Karpas-422 (cell line): Measurements from ENCODE around the gene APEX1. TPM values are rescaled to one million over a fixed set of nuclear protein-coding genes. Genes with fewer than 3 reads are reported as not detected.

Experiments used
- DNase-seq: peaks from one replicate; pipeline ENCODE4 v3.0.0-alpha.2; 2015
- H2AFZ ChIP-seq: fragments of 200-600 bp; sonication (generic); 2 replicates; pipeline ENCODE4 v1.6.1; 2014; ENCODE audit warnings: antibody characterized with exemption, low read length, mixed read lengths
- H3K27ac ChIP-seq: fragments of 200-600 bp; sonication (generic); 2 replicates; pipeline ENCODE4 v1.5.1; 2014; ENCODE audit warnings: mild to moderate bottlenecking, low read length, moderate library complexity
- H3K27me3 ChIP-seq: fragments of 200-600 bp; sonication (generic); 2 replicates; pipeline ENCODE4 v1.6.1; 2014; ENCODE audit warnings: low read length, mixed read lengths
- H3K36me3 ChIP-seq: fragments of 200-600 bp; sonication (generic); 2 replicates; pipeline ENCODE4 v1.6.1; 2014; ENCODE audit warnings: low read length, mixed read lengths; ENCODE audit not compliant: insufficient read depth
- H3K4me1 ChIP-seq: fragments of 200-600 bp; sonication (generic); 2 replicates; pipeline ENCODE4 v1.6.1; 2014; ENCODE audit warnings: mild to moderate bottlenecking, low read length, mixed read lengths
- H3K4me2 ChIP-seq: fragments of 200-600 bp; sonication (generic); 2 replicates; pipeline ENCODE4 v1.6.1; 2014; ENCODE audit warnings: low read length, low read depth, mild to moderate bottlenecking; ENCODE audit not compliant: poor library complexity, severe bottlenecking
- H3K4me3 ChIP-seq: fragments of 200-600 bp; sonication (generic); 2 replicates; pipeline ENCODE4 v1.5.1; 2014; ENCODE audit warnings: mild to moderate bottlenecking, antibody characterized with exemption, low read length, mixed read lengths
- H3K79me2 ChIP-seq: fragments of 200-600 bp; sonication (generic); 2 replicates; pipeline ENCODE4 v1.6.1; 2014; ENCODE audit warnings: mild to moderate bottlenecking, low read length, mixed read lengths
- H3K9ac ChIP-seq: fragments of 200-600 bp; sonication (generic); 2 replicates; pipeline ENCODE4 v1.6.0; 2014; ENCODE audit warnings: low read length
- H3K9me2 ChIP-seq: fragments of 200-600 bp; sonication (generic), shearing (Covaris generic); replicated peaks from 2 replicates; pipeline ENCODE4 v1.6.0; 2014; ENCODE audit warnings: mild to moderate bottlenecking, low read length, moderate library complexity; ENCODE audit not compliant: insufficient read depth
- H3K9me3 ChIP-seq: fragments of 300-700, 200-600 bp; sonication (generic); 2 replicates; pipeline ENCODE4 v1.6.1; 2014; ENCODE audit warnings: low read length, mixed read lengths
- H4K20me1 ChIP-seq: fragments of 200-600 bp; sonication (generic); 2 replicates; pipeline ENCODE4 v1.6.1; 2014; ENCODE audit warnings: mild to moderate bottlenecking, antibody characterized with exemption, low read length, low read depth; ENCODE audit not compliant: insufficient read depth
- total RNA-seq: library from RNA; depleted of rRNA; stranded (reverse); fragments of >200 nt; shearing (Covaris generic); gene quantifications from 2 replicates; pipeline ENCODE4 v1.2.3, GENCODE V29; 2014; ENCODE audit warnings: low replicate concordance

The APEX1 gene
- total RNA-seq, 1 experiment from 2014 or later = 97.8 TPM

DNA sequence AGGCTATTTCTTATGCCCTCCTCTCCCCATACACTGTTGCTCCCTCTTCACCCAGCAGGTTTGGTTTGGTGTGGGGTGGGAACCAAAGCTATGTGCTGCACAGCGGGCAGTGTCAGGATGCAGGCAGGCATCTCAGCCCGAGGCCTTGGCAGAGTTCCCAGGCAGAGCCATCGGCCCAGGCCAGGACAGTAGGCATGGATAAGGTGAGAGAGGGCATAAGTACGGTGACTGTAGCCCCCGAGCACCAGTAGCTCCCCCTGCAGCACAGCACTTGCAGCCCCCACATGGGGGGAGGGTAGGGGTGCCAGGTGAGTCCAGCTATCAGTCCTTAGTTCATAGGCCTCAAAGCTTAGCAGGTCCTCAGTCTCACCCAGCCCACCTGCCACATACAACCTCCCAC lies 26.2 kb upstream of the APEX1 start:
- H4K20me1 ChIP-seq = no peaks in the 10 kb centered on the region
- no peaks in the 10 kb centered on the region for H3K36me3 ChIP-seq
- H3K79me2 ChIP-seq = no peaks in the 10 kb centered on the region
- no peaks in the 10 kb centered on the region for H3K27me3 ChIP-seq
- no peak overlapping the region for H3K9ac ChIP-seq
- no peak overlapping the region for H3K27ac ChIP-seq
- H3K9me2 ChIP-seq = no peaks in the 10 kb centered on the region
- H3K4me1 ChIP-seq = peaks cover 13% of the 10 kb centered on the region
- DNase-seq = no peak
- no peak overlapping the region for H3K4me2 ChIP-seq
- no peak overlapping the region for H3K4me3 ChIP-seq
- H3K9me3 ChIP-seq = no peaks in the 10 kb centered on the region
- no peak overlapping the region for H2AFZ ChIP-seq

DNA sequence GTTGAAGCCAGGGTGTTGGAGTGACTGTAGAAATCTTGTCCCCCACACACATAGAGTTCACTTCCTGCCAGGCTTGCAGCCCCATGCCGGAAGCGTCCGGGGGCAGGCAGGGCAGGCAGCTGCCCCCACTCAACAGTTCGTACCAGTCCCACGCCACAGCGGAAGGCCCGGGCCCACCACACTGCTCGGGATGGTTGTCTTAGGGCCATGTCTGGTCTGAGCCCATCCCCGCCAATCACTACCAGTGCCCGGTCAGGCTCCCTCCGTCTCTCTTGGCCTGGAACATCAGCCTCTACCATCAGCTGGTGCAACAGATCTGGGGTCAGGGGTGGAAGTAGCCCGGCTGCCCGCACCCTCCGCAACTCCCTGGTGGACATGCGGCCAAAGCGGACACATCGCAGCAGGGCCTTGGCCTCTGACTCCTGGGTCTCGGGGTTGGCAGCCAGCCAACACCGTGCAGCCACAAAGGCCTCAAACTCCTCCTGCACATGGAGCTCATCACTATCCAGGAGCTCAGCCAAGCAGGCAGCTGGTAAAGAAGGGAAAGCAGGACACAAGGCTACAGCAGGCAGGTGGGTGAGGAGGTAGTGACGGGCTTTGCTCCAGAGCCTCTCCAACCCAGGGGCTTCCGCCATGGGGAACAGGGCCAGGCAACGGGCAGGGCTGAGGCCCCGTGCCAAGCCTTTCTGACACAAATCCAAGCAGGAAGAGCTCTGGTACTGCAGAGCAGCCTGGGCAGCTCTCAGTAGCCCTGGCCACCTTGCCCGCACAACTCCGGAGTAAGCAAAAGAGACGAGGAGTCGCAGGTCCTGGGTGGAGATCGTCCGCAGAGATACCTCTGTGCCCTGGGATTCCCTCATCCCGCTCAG lies 25.0 kb upstream of the APEX1 start:
- no peak overlapping the region for H3K27ac ChIP-seq
- H2AFZ ChIP-seq = no peak overlapping the region
- no peak for DNase-seq
- H3K36me3 ChIP-seq = no peaks in the 10 kb centered on the region
- no peaks in the 10 kb centered on the region for H3K27me3 ChIP-seq
- peaks cover 13% of the 10 kb centered on the region for H3K4me1 ChIP-seq
- no peak overlapping the region for H3K9ac ChIP-seq
- no peaks in the 10 kb centered on the region for H4K20me1 ChIP-seq
- H3K79me2 ChIP-seq = no peaks in the 10 kb centered on the region
- H3K9me2 ChIP-seq = no peaks in the 10 kb centered on the region
- H3K4me2 ChIP-seq = no peak overlapping the region
- H3K9me3 ChIP-seq = no peaks in the 10 kb centered on the region
- H3K4me3 ChIP-seq = no peak overlapping the region

DNA sequence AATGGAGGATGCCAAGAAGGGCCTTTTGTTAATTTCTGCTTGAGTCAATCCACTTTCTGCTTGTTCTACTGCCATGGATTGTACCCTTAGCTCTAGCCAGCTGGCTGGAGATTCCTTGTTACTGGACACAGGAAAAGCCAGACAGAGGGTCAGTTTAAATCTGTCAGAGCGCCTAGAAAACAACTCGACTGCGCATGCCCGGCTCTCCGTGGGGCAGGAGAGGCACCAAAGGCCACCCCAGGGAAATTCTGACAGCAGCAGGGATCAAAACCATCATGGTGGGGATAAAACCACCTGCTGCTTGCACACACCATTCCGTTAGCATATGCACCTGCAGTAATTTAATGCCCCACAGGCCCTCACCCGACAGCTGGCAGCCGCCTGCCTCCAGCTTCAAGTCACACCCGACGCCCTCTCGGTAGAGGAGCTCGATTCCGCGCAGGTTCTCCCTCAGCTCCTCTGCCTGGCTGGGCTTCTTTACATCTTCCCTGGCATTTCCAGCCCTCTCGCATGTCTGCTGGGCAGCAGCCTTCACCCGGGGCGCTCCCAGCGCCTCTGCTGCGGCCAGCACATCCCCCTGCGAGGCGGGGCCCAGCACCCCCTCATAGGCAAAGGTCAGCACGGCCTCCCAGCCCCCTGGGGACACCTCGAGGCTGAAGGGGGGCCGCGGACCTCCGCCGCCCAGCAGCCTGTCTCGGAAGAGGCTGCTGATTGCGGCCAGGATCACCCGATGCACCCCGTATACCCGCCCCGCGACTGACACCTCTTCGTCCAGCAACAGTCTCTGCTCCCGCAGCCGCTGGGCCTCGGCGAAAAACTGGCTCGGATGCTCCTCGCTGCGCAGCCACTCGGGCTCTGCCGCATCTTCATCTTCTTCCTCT lies 20.1 kb upstream of the APEX1 start:
- H3K4me1 ChIP-seq = no peaks in the 10 kb centered on the region

DNA sequence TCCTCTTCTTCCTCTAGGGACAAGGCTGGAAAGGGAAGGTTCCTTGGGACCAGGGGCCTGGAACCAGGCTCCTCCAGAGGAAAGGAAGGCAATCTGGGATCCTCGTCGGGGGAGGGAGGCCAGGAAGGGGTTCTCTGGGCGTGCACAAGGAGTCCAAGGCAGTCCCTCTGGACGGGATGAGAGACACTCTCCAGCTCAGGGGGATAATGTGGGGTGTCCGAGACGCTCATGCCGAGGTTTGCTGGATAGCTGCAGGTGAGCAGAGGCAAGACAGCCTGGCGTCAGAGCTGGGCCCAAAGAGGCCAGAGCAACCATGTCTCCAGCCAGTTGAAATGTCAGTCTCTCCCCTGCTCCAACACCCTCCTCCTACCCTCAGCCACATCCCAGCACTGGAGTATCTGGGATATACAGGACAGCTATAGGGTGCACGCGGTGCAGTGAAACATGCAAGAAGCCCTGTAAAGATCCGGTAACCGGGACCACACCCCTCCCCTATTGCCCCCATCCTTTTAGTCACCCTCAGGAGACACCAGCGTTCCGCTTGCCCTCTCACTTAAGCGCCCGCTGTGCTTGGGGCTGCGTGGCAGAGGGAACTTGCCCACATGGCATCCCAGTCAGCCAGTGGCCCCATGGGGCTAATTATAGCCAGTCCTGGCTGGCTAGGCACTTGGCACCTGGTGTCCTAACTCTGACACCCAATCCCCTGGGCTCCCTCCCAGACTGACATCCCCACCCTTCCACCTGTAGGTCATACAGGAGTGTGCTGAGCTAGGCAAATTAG lies 19.3 kb upstream of the APEX1 start, which contains the start of gene KLHL33:
TSS of gene KLHL33 (minus strand) at position 585 of the 781 bp plus-strand sequence. CDS start at position 230, 355 bp downstream.
- DNase-seq = no peak
- H3K4me3 ChIP-seq = no peak within 1 kb of the TSS
- no peak within 1 kb of the TSS for H3K27ac ChIP-seq
- H3K4me1 ChIP-seq = no peaks in the 10 kb centered on the region
- no peaks in the 10 kb centered on the region for H3K9me2 ChIP-seq
- H3K9me3 ChIP-seq = no peaks in the 10 kb centered on the region
- H3K27me3 ChIP-seq = no peaks in the 10 kb centered on the region
- no peaks in the 10 kb centered on the region for H3K36me3 ChIP-seq
- no peak within 1 kb of the TSS for H3K9ac ChIP-seq
- no peaks in the 10 kb centered on the region for H3K79me2 ChIP-seq
- no peak within 1 kb of the TSS for H3K4me2 ChIP-seq
- no peaks in the 10 kb centered on the region for H4K20me1 ChIP-seq
- no peak within 1 kb of the TSS for H2AFZ ChIP-seq

More for the DNA sequence above, 20.1 kb upstream of the APEX1 start:
- Histone ChIP-seq H3K4me2 (no peak overlapping the region), H3K9me2 (no peaks in the 10 kb centered on the region), H3K36me3 (no peaks in the 10 kb centered on the region), H3K79me2 (no peaks in the 10 kb centered on the region), H3K27ac (no peak overlapping the region), H2AFZ (no peak overlapping the region), H3K9me3 (no peaks in the 10 kb centered on the region), H3K9ac (no peak overlapping the region), H4K20me1 (no peaks in the 10 kb centered on the region), H3K4me3 (no peak overlapping the region), H3K27me3 (no peaks in the 10 kb centered on the region)
- no peak for DNase-seq

DNA sequence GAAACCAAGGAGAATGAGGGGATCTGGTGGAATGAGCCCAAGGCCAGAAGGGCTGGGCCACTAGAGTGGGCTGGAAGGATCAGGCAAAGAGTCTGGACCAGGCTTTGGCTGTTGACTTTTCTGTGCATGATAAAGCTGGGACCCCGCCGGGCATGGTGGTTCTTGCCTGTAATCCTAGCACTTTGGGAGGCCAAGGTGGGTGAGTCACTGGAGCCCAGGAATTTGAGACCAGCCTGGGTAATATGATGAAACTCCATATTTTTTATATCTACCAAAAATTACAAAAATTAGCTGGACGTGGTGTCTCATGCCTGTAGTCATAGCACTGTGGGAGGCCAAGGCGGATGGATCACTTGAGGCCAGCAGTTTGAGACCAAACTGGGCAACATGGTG lies 18.7 kb upstream of the APEX1 start:
- Histone ChIP-seq H3K4me3 (no peak overlapping the region), H3K36me3 (no peaks in the 10 kb centered on the region), H3K9me3 (no peaks in the 10 kb centered on the region), H3K9ac (no peak overlapping the region), H3K4me2 (no peak overlapping the region), H2AFZ (no peak overlapping the region), H3K9me2 (no peaks in the 10 kb centered on the region), H3K27ac (no peak overlapping the region), H4K20me1 (no peaks in the 10 kb centered on the region), H3K79me2 (no peaks in the 10 kb centered on the region), H3K27me3 (no peaks in the 10 kb centered on the region), H3K4me1 (peaks cover 3% of the 10 kb centered on the region)
- DNase-seq = no peak

DNA sequence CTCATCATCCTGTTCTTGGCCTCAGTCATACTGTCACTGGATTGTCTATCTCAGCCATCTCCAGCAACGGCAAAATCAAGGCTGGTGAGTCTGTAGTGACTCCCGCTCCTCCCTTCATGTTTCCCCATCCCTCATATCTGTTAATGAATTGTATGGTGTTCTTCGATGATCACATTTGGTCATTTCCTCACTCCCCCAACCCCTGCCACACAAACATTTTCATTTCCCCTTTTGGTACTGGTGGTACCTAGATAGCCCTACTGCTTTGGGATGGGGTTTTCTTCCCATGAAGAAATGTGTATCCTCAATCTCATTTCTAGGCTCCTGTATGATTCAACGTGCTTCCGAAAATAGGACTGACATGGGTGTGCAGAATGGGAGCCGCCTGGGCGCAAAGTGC lies 16.4 kb upstream of the APEX1 start:
- Histone ChIP-seq H3K4me1 (peaks cover 4% of the 10 kb centered on the region), H3K4me2 (no peak overlapping the region)

DNA sequence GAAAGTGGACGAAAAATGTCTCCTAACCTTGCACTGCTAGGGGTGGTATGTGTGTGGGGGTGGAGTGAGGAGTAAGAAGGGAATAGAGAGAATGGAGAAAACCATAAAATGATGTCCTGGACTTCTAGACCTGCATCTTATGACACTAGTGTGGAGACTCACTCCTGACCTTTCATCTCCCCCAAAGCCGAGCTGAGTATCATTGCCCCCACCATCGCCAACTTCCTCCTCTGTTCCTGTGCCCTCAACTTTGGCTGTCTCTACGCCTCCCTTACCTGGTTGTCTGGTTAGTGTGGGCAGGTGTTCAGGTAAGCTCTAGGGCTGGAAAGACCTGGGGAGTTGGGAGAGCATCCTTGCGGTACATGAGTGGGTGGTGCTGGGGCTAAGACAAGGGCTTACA lies 14.6 kb upstream of the APEX1 start:
- Histone ChIP-seq H3K36me3 (no peaks in the 10 kb centered on the region), H3K9me2 (no peaks in the 10 kb centered on the region), H3K79me2 (no peaks in the 10 kb centered on the region), H4K20me1 (no peaks in the 10 kb centered on the region), H3K27ac (no peak overlapping the region), H3K9ac (no peak overlapping the region), H3K4me2 (no peak overlapping the region), H3K4me1 (peaks cover 4% of the 10 kb centered on the region), H3K9me3 (no peaks in the 10 kb centered on the region), H2AFZ (no peak overlapping the region), H3K4me3 (no peak overlapping the region), H3K27me3 (no peaks in the 10 kb centered on the region)
- DNase-seq = no peak

More for the DNA sequence above, 16.4 kb upstream of the APEX1 start:
- Histone ChIP-seq H2AFZ (no peak overlapping the region), H3K36me3 (no peaks in the 10 kb centered on the region), H3K79me2 (no peaks in the 10 kb centered on the region), H3K27ac (no peak overlapping the region), H3K9me3 (no peaks in the 10 kb centered on the region), H4K20me1 (no peaks in the 10 kb centered on the region), H3K27me3 (no peaks in the 10 kb centered on the region), H3K9ac (no peak overlapping the region), H3K9me2 (no peaks in the 10 kb centered on the region), H3K4me3 (no peak overlapping the region)
- DNase-seq = no peak
